GM21619 (cell line): Measurements from ENCODE around the gene OSMR.
A peak's percentile ranks its signal among the peaks of the same experiment; 100 is the strongest.

Experiments
- ATAC-seq: cut with Tn5 transposase; IDR thresholded peaks from one replicate; pipeline ENCODE4 v1.9.1; 2021; ENCODE audit not compliant: unreplicated experiment

Gene OSMR

GRCh38 chr5:38845526-38846378 is at the start of gene OSMR:
OSMR (plus strand) TSS chr5:38846012; CDS start chr5:38869045, 23,033 bp downstream.
- ATAC-seq = no peak

DNA sequence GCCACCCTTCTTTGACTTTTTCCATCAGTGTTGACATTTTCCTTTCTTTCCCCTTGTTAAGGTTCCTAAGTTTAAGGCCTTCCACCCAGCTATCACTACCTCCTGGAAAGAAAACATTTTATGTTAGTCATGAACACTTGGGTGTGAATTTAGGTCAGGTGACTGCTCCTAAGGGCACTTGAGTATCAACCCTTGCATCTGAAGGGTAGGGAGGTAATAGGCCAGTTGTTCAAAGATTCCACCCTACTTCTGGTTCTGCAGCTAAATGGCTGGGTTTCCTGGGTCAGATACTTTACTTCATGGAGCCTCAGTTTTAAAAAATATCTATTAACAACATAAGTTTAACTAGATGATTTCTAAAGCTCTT is 49.1 kb upstream of the OSMR start:
- no peak for ATAC-seq

DNA sequence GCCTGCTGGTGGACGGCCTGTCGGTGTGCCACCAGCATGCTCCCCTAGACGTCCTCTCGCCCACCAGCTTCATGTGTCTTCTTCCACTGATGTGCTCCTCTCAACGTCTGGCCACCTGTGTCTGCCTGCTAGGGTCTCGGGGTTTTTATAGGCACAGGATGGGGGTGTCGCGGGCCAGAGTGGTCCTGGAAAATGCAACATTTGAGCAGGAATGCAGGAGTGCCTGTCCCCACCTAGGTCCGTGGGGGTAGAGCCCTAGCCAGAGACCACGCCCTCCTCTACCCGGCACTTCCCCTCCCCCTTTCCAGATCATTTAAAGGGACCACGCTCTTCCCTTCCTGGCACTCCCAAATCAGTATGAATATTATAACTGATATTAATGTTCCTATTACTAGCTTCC is 48.0 kb upstream of the OSMR start:
- no peak for ATAC-seq

- no peak for ATAC-seq
Observed at GRCh38 chr5:38799556-38800377, 46.0 kb upstream of the OSMR start.

GRCh38 chr5:38800515-38800914 is 45.3 kb upstream of the OSMR start:
- no peak for ATAC-seq

DNA sequence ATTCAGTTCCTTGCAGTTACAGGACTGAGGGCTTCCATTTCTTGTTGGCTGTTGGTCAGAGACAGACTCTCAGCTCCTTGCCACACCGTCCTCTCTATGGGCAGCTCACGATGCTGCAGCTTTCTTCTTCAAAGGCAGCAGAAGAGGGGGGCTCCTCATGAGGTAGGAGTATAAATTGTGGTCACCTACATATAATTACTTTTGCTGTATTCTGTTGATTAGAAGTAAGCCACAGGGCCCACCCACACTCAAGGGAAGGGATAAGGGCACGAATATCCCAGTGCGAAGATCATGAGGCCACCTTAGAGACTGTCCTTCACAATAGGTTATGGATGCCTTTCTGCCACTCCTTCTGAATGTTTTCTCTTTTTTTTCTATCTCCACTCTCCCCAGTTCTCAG is 43.7 kb upstream of the OSMR start:
- no peak for ATAC-seq

- no peak for ATAC-seq
Observed at GRCh38 chr5:38803246-38803645, 42.6 kb upstream of the OSMR start.

DNA sequence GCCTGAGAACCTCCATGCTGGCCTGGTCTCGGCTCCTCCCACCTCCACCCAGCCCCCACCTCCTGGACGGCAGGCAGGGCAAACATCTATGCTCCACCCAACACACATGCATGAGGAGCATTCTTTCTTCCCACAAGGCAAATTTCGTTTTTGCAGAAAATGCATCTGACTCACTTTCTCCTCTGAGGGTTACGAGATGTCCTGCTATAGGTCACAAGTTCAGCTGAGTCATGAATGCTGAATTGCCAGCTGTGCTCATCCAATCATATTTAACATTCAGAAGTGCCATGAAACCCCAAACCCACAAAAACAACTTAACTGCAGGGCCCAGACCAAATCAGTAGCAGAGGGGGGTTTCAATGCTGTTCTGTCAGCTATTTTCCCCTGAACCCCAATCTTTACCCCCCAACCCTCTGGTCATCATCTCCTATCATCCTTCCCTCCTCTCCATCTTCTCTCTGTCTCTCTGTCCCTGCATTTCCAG is 39.0 kb upstream of the OSMR start:
- no peak for ATAC-seq

DNA sequence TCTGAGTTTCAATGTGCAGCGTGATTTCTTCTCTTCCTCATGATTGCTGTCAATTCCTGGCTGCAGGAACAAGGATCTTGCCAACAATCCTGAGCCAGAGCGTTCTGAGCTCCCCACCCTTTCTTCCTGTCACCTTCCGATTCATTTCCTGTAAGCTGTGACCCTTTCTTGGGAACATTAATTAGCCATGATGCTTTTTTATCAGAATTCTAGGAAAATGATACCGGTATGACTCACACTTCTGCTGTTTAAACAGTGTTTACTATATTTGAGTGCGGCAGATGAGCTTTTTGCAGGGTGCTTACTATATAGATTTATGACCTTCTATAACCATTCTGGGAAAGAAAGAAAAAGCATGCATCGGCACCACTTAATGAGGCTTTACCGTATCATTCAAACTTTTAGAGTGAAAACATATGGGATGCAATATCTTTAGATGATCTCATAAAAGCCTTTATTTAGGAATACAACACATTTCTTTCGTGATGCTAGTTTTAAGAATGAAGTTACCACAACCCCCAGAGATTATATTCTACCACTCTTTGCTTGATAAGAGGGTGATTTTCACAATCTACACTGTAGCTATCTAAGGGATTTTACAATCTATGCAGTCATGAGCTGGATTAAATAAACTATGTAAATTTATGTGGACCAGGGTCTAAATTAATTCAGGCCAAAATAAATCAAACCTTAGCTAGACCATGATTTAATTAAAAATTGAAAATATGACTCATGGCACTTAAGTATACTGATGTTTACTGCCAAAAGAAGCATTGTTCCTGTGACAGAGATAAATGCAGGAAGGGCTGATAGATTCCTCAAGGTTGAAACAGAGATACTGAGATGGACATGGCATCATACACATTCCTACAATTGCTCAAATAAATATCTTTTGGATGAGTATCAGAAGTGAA is 38.0 kb upstream of the OSMR start:
- no peak for ATAC-seq

- no peak for ATAC-seq
Observed at GRCh38 chr5:38808666-38809343, 37.0 kb upstream of the OSMR start.

DNA sequence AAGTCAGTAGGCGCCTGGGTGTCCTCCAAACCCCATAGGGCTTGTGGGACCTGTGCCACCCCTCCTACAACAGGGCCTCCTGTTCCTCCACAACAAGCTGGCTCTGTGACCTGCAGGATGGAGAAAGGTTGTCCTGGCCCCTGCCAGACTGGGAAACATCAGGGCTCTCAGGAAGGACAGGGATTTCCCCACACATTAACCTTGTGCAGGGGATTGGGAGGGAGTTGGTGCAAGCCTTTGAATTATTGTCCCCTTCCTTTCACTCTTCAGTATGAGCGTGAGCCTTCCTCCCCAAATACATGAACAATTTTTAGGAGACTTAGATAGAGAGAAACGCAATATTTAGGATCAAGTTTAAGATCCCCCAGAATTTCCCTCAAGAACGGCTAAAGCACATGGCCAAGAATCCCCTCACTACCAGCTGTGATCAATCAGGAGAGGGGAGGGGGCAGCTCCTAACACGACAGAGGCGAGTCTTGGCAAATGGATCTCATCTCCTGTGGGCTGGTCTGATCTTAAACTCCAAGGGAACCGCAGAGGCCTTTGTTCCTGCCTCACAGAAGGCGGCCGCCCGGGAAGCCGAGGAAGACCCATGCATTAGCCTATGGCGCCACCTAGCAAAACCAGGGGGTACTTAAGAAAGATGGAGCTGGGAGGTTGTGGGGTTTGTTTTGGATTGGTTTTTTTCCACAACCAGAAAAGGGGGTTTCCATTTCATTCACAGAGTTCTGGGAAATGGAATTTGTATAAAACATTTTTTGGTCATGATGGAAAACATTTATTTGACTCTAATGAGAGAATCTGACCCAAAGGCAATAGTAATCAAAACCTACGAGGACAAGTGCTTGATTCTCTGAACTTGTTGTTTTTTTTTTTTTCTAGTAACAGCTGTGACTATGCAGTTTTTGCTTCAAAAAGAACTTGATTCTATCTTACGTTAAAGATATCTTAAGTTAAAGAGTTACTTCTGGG is 36.1 kb upstream of the OSMR start:
- ATAC-seq = peak; percentile 60

GRCh38 chr5:38814879-38815278 is 30.9 kb upstream of the OSMR start:
- ATAC-seq = no peak

DNA sequence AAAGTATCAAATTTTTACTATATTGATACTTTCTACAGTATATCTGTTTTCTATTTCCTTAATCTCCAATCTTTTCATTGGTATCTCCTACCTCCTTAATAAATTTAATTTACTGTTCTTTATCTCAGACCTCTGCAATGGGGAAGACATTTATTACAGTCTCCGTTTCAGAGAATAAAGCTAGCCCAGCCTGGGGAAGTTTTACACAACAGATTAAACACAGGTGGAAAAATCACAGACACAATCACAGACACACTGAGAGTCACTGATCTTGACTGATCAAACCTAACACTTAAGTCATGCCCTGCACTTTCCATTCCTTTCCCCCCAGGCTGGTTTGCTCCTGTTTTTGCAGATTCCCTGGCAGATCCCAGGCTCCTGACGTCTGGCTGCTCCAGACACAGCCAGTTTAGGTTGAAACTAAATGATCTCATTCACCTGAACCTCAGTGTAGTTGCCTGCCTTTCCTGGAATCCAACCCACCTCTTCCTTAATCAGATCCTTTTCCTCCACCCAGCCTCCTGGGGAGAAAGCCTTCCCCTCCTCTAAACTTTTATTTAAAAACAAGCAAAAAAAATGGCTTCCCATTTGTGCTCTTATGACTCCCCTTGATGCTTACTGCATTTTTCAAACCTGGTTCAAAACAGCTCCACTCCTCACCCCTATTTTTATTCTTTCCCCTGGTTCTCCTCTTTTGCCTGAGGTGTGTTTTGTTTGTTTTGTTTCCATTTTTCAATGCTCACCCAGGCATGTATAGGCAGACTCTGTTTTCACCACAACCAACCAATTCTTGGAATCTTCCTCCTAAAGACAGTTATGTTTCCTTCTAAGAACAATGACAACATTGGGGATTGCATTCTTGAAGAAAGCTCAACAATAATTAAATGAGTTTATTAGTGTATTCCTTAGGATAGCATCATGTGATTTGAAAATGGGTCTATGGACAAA is 29.5 kb upstream of the OSMR start:
- no peak for ATAC-seq

- no peak for ATAC-seq
Observed at GRCh38 chr5:38821679-38822078, 24.1 kb upstream of the OSMR start.

- ATAC-seq = no peak
Observed at GRCh38 chr5:38823503-38823902, 22.3 kb upstream of the OSMR start.

DNA sequence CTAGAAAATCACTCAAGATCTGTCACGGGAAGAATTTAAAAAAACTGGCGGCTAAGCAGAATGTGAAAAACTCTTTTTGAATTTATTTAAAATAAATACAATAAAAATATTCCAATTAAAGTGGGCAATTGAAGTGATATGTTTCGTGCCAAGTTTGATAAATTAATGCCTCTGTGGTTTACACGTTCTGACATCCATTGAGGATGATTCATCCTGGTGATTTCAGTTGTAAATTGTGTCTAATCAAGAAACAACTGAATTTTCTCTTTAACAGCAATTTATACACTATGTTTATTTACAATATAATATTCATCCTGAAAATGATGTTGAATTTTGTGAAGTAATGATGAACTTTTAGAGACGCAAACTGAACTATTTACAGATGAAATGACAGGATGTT is 21.0 kb upstream of the OSMR start:
- ATAC-seq = no peak

- ATAC-seq = no peak
Observed at GRCh38 chr5:38825494-38825893, 20.3 kb upstream of the OSMR start.

DNA sequence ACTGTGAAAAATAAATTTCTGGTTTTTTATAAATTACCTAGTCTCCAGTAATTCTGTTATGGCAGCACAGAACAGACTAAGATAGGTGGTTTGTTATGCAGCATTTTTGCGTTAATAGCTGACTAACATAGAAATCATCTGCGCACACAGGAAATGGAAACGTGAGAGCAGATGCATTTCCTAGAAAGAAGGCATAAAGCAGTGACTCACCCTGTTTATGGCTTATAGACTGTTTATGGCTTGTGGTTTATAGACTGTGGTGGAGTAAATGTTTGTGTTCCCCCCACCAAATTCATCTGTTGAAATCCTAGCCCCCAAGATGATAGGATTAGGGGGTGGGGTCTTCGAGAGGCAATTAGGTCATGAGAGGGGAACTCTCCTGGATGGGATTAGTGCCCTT is 18.3 kb upstream of the OSMR start:
- no peak for ATAC-seq
